GM19452 (cell line): ENCODE data around the gene MTMR3.

ENCODE experiments used
- ATAC-seq: cut with Tn5 transposase; IDR thresholded peaks from one replicate; pipeline ENCODE4 v1.9.1; 2021; ENCODE audit not compliant: unreplicated experiment

Gene MTMR3

DNA sequence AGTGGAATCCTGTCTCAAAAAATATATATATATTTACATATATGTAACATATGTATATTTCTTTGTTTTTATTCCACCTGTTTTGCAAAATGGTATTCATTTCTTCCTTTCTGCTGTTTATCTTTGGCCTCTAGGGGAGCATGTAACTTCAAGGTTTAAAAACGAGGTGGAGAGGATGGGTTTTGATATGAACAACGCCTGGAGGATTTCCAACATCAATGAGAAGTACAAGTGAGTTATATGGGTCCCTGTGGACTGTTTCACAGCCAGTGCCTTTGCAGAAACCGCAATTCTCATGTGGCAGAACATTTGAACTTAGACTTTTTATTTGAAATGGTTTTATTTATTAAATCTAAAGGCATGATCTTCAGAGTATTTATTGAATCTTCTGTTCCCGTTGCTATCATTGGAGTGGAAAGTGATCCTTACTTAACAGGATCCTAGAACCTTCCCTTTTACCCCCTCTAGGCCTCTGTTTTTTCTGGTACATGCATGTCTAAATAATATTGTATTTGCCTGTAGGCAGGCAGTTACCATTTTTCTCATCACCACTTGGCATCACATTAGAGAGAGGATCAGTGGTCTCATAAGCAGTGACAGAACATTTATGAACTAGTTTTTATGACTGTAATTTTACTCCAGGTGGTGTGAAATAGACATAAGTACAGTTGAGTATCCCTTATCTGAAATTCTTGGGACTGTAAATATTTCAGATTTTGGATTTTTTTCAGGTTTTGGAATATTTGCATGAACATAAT is 115.8 kb downstream of the MTMR3 start:
- ATAC-seq = no peak

DNA sequence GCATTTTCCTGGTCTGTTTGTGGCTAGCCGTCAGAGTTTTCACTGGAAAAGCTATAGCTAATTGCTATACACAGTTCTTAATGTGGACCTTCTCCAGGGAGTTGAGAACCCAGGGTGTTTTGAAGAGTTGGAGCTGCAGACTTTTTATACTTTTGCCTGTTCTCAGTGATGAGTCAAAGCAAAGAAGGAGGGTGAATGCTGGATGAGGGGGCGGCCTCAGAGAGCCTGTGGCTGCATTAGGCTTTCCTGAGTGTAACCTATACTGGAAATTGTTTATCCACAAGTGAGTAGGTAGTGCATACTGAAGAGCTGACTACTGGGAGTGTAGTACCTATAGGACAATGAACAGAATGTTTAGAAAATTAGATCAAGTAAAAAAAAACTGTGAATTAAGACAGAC is 117.6 kb downstream of the MTMR3 start:
- ATAC-seq = no peak

DNA sequence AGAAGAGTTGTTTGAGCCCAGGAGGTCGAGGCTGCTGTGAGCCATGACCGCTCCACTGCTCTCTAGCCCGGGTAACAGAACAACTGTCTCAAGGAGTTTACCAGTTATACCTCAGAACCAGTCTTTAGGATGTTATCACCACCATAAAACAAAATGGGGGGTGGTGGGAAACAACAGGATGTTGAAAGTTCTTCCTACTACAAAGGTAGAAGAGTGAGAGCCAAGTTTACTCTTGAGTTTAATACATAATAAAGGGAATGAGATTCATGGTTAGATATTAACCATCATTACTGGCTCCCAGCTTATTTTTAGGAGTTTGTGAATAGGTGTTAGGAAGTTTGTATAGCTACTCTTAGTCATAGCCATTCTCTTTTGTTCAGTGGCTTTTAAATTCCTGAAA is 118.5 kb downstream of the MTMR3 start:
- no peak for ATAC-seq

DNA sequence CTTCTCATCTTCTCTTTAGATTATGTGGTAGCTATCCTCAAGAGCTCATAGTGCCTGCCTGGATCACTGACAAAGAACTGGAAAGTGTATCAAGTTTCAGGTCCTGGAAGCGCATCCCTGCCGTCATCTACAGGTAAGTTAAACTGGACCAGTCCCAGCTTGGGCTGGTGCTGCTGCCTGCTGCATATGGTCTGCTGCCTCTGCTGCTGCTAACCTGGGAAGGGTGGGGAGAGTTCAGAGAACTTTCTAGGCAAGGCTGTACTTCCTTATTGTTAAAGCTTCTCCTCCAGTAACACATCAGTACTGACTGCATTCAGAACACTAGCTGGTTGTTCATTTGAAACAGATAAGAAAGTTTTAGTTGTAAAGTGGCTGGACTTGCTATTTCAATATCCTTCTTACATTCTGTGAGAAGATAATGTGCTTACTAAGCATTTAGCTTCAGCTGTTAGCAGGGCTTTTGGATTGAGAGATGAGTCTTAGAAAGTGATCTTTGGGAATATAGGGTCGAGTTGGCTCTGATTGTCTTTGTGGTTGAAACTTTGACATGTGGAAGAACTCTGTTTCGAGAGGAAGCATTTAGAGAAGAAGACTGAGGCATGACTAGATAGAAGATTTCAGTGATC is 120.0 kb downstream of the MTMR3 start:
- ATAC-seq = no peak

DNA sequence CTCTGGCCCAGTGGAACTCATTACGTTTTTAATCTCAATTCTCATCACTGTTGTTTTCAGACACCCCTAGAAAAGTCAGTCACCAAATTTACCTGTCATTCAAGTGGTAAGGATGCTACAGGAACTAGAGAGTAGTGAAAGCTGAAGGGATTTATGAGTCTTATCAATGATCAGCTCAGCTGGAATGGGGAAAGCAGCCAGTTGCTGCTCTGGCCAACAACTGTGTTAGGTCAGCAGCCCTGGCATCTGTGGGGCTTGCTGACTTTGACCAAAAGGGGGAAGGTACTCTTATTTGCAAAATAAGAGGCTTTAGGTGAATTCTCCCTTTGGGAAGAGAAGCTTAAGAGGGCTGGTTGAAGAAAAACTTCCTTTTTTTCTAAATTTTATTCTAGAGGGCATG is 121.1 kb downstream of the MTMR3 start:
- no peak for ATAC-seq

DNA sequence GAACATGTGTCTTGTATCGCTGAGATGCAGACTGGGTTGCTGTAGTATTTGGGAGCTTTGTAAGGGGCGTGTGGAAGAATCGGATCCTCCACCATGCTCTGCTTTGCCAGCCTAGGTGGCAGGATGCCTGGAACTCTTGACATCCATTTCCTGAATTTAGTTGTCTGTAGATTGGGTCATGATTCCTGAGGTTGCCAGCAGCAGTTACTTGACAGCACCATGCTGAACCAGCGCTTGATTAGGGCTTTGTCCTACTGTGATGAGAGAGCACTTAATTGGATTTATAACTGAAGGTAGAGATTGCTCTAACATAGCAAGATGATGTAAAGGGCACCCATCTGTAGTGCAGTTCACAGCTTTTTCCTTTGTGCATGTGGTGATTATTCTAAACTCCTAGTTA is 121.7 kb downstream of the MTMR3 start:
- ATAC-seq = no peak

DNA sequence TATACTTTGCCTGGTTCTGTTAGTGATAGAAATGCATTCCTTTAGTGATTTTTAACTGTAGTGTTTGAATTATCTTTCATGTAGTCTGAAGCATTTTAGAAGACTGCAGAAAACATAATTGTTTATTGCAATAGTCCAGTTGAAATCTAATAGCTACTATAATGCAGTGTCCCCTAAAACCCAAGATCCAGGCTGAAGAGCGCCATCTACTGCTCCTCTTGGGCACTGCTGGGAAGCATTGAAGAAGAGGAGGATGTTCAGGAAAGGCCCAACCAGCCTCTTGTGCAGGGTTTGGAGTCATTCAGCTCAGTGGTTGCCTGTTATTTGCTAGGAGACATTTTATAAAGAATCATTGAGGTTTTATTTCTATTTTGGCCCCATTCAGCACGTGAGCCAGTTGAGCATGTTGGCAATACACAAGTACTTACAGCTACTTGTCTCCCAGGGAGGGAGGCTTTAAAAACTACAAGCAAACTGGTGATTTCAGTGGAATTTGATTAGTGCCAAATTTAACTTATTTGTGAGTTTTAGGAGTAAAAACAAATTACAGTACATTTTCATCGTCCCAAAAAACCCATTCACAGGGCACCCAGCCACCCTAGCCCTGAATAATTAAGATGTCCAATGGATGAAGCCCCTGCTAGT is 122.4 kb downstream of the MTMR3 start:
- no peak for ATAC-seq

DNA sequence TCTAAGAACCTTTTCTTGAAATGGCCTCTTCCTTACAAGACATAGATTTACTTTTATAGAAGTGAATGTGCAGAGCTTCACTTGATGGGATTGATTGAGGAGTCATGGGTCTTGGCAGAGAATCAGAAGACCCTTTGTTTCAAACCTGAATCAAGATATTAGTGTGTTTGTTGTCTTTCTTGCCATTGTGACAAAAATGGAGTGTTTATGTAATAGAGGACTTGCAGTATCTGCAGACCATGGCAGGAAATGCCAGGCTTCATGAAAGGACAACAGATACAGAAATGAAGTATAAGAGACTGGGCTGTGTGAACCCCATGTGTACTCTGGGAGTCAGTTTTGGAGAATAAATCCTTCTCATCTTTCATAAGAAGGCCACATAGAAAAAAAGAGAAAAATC is 124.4 kb downstream of the MTMR3 start:
- no peak for ATAC-seq

DNA sequence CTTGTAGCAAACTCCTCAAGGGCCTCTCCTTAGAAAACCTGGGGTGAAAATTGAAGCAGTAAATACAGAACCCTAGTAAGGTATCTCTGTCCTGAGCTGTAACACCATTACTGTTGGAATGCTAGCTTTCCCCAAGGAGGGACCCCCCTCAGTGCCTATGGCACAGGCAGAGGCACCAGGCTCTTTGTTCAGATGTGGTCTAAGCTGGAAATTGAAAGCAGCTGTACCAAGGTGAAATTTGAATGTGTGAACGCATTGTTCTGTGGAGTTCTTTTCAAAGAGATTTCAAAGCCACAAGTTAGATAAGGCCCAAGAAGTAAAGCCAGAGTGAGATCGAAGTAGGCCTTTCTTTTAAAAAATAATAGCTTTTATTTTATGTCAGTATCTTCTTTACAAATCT is 125.4 kb downstream of the MTMR3 start:
- ATAC-seq = no peak

DNA sequence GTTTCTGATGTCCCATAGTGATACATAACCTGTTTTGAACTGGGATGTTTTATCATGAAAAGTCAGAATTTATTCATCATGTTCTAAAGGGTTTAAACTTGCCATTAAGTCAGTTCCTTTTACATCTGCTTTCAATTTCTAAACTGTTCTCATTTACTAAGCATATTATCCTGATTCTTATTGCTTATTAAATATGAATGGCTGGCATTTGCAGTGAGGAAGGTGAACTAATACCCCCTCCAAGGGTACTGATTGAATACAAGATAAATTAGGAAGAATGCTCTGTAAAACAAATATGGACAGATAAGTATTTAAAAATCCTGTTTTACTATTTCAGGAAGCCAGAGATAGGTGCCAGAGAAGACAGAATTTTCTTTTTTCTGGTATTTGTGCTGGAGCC is 126.5 kb downstream of the MTMR3 start:
- ATAC-seq = no peak

DNA sequence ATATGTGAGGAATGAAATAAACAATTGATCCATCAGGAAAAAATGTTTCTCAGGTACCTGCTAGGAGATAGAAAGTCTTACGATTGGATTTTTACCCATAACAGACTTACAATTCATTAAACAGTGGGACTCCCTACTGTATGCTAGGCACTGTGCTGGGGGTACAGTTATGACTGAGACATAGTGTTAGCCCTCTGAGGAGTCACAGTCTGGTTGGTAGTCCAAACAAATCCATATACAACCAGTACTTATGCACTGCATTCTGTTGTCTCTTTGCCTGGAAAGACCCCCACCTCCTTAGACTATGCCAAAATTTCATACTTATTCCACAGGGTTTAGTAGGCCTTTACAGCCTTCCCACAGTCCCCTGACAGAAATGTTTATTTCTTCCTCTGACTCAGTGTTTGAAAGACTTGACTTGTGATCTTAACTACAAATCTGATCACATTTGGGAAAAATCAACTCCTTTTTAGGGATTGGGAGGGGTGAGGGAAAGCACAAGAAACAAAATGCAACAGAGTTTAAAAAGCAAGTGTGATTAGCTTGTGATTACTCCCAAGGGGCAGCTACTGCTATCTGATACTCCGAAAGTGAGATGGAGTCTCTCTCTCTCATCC is 127.9 kb downstream of the MTMR3 start:
- ATAC-seq = no peak

DNA sequence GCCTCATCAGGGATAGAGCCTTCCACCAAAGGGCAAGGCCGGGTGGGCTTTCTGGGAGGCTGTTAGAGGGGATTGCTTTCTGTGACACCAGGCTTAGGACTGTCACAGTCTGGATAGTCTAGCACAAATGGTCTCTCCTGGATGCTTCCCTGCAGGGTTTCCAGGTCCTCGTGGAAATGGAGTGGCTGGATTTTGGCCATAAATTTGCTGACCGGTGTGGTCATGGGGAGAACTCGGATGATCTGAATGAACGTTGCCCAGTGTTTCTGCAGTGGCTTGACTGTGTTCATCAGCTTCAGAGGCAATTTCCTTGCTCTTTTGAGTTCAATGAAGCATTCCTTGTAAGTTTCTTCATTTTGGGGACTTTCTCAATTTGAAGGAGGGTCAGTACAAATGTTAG is 130.2 kb downstream of the MTMR3 start:
- ATAC-seq = no peak

DNA sequence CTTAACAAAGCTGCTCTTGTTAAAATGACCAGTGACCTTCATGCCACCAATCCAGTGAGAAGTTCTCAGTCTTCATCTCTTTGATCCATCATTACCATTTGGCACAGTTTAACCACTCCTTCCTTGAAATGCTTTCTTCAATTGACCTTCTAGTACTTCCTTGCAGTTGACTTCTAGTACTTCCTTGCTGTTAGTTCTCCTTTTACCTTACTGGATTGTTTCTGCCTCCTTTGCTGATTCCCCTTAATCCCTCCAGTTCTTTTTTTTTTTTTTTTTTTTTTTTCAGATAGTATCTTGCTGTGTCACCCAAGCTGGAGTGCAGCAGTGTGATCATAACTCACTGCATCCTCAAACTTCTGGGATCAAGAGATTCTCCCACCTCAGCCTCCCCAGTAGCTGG is 131.3 kb downstream of the MTMR3 start:
- no peak for ATAC-seq

DNA sequence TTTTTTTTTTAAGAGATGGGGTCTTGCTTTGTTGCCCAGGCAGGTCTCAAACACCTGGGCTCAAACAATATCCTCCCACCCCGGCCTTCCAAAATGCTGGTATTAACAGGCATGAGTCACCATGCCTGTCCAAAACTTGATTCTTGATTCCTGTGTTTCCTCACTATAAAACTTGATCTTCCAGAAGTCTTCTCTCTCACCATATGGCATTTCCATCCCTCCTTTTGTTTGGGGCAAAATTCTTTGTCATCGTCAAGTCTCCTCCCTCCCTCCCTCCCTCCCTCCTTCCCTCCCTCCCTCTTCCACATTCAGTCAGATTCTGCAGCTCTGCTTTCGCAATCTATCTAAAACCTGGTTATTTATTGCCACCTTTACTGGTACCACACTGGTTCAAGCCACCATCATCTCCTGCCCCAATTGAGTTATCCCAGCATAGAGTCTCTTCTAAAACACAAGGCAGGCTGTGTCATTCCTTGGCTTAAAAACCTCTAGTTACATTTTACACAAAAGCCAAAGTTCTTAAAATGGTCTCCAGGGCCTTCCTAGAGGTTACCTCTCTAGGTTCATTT is 132.3 kb downstream of the MTMR3 start:
- ATAC-seq = no peak

DNA sequence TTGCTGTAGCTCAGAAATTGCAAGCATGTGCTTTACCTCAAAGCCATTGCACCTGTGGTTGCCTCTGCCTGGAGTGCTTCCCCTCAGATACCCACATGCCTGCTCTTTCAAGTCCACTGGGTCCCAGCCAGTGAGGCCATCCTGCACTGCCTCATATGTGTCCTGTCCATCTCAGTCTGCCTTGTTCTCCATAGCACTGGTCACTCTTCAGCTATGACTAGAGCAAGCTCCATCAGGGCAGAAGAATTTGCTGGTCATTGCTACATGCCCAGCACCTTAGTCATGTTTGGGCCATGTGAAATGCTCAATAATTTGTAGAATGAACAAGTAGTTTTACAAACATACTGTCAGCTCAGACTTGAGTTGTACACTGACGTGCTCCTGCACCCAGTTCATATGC is 132.9 kb downstream of the MTMR3 start:
- ATAC-seq = no peak

DNA sequence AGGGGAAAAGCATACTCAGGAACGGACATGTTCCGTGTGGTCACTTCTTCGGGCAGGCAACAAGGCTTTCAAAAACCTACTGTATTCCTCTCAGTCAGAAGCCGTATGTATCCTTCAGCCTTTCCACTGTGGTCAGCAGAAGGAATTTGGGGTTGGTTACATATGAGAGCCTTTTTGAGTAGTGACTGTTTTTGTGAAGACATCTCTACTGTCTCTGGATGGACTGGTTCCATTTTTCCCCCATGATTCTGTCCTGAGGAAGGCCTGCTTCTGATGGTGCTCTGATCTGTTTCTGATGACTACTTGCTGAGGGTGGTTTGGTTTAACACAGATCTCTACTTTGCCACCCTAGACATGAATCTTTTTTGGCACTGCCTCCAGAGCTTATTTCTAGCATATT is 133.6 kb downstream of the MTMR3 start:
- ATAC-seq = no peak

DNA sequence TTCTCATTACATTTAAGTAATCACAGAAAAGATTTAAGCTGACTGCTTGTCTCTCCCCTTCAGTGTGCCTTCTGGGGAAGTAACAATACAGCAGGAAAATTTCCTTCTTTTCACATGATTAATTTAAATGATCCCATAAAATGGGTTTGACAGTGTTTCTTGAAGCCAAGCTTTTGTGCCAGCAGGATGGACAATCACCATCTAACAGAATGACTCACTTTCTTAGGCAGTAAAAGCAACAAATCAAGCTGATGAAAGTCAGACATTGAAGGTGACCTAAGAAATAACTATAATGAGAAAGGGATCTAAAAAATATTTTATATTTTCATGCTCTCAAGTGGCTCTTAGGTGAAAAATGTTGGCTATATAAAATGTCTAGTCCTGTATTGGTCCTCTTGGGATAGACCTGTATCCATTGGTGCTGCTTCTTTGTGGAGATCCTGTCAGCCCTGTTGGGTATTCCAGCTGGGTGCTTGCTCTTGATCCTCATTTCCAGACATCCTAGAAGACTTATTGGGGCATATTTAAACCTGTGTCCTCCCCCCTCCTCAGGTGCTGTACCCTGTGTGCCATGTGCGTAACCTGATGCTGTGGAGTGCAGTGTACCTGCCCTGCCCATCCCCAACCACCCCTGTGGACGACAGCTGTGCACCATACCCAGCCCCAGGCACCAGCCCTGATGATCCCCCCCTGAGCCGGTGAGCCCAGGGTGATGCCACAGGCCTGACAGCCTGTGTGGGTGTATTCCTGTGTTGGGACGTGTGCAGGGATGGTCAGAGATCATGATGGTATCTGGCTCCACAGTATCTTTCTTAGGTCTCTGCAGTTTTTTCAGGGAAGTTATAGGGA is 134.6 kb downstream of the MTMR3 start:
- ATAC-seq = no peak

DNA sequence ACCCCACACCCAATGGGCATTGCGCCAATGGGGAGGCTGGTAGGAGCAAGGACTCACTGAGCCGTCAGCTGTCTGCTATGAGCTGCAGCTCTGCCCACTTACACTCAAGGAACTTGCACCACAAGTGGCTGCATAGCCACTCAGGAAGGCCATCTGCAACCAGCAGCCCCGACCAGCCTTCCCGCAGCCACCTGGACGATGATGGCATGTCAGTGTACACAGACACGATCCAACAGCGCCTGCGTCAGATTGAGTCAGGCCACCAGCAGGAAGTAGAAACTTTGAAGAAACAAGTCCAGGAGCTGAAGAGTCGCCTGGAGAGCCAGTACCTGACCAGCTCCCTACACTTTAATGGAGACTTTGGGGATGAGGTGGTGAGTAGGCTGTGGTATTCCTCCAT is 137.5 kb downstream of the MTMR3 start:
- ATAC-seq = no peak

DNA sequence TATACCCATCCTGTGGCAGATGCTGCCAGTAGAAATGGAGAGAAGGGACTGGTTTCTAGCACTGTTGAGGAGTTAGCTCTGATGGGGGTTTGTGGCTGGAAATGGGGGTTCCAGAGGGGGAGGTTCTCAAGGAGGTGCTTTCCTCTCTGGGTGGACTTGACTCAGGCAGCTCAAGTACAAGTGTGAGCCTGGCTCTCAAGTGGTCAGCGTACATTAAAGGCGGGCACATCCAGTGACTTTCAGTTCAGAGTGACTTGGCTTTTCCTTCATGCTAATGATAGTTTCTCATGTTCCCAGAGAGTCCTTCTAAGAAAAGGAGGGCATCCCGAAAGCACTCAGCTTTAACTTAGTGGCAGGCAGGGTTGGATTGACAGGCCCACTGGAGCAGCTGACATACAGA is 138.4 kb downstream of the MTMR3 start:
- ATAC-seq = no peak

DNA sequence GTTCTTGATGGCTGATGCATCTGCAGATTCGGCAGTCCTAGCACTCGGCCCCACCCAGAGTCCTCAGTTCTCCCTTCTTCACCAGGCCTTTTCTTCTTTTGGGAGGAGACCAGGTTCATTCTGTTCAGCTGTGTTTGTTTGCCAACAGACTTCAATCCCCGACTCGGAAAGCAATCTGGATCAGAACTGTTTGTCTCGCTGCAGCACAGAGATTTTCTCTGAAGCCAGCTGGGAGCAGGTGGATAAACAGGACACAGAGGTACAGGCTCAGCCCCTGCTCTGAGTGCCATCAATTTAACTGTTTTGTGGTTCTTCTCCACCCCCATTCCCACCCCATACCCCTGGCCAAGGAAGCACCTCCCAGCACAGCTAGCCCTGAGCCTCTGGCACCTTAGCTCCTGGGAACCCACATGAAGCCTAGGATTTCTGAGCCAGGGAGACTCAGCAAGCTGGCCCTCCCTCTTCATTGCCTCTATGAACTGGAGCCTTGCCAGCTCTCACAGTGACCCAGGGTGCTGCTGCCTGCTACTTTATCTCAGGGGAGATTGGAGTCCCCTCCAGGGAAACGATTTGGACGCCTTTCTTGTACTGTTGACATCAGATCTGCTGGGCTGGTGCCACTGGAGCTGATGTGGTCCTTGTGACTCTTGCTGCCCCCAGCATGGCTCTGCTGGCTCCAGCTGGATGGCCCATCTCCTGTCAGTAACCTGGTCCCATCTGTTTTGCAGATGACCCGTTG is 139.1 kb downstream of the MTMR3 start:
- no peak for ATAC-seq
